CD4-positive, alpha-beta T cell (primary cell): Measurements from ENCODE around the gene TMEM183A. TPM values are rescaled to one million over a fixed set of nuclear protein-coding genes. Genes with fewer than 3 reads are reported as not detected.

Source experiments
- ATAC-seq: fragments of 200-7000 bp; cut with Tn5 transposase; one replicate; pipeline ENCODE4 v1.10.0; 2022; ENCODE audit warnings: mild to moderate bottlenecking; ENCODE audit not compliant: poor library complexity
- CTCF ChIA-PET: fragments of 350-600 bp; sonication (Branson Sonifier 250); formaldehyde crosslinking; loops from one replicate; lab custom pipeline; 2021; ENCODE audit warnings: antibody characterized with exemption, inconsistent platforms; lab: Charles Lee
- POLR2A ChIA-PET: fragments of 350-600 bp; sonication (Branson Sonifier 250); formaldehyde crosslinking; loops from one replicate; lab custom pipeline; 2021; ENCODE audit warnings: antibody characterized with exemption, inconsistent platforms; lab: Charles Lee
- DNase-seq, 14 experiments: peaks; one replicate each; pipeline ENCODE4 v3.0.0-alpha.2; 2013 to 2020; ENCODE audit warnings: mixed read lengths in 2 of 14
- H3K27ac ChIP-seq, 2 donors: one replicate each; pipeline versions ENCODE4 v1.5.1 to v1.7.0; 2013; ENCODE audit warnings: low read length in 2 of 2, low read depth in 1 of 2, mild to moderate bottlenecking in 1 of 2
- H3K27me3 ChIP-seq, 2 experiments: 1 replicate in 1 of 2; 2 replicates in 1 of 2; pipeline versions ENCODE4 v1.6.1 to v1.7.0; 2013; ENCODE audit warnings: low read length in 2 of 2, control low read depth in 1 of 2, mild to moderate bottlenecking in 1 of 2, moderate library complexity in 1 of 2; ENCODE audit not compliant: insufficient read depth in 2 of 2, control insufficient read depth in 1 of 2
- H3K36me3 ChIP-seq: one replicate; pipeline ENCODE4 v1.6.1; 2013; ENCODE audit warnings: low read length, control low read depth; ENCODE audit not compliant: insufficient read depth
- H3K4me1 ChIP-seq: one replicate; pipeline ENCODE4 v1.6.1; 2013; ENCODE audit warnings: low read length, control low read depth; ENCODE audit not compliant: insufficient read depth
- H3K4me3 ChIP-seq: one replicate; pipeline ENCODE4 v1.5.1; 2013; ENCODE audit warnings: mild to moderate bottlenecking, low read length, moderate library complexity
- H3K9me3 ChIP-seq, 2 experiments: 1 replicate in 1 of 2; 2 replicates in 1 of 2; pipeline versions ENCODE4 v1.6.1 to v1.7.0; 2013; ENCODE audit warnings: low read length in 2 of 2, mild to moderate bottlenecking in 2 of 2, control low read depth in 1 of 2, moderate library complexity in 1 of 2; ENCODE audit not compliant: control insufficient read depth in 1 of 2, insufficient read depth in 1 of 2
- H3K27ac Mint-ChIP-seq: one replicate; pipeline ENCODE4 v1.8.0; 2020; ENCODE audit warnings: mixed read lengths
- H3K27me3 Mint-ChIP-seq: one replicate; pipeline ENCODE4 v1.8.0; 2021; ENCODE audit warnings: mixed read lengths
- H3K36me3 Mint-ChIP-seq: one replicate; pipeline ENCODE4 v1.8.0; 2021; ENCODE audit warnings: low read depth, mixed read lengths
- H3K4me1 Mint-ChIP-seq: one replicate; pipeline ENCODE4 v1.8.0; 2021; ENCODE audit warnings: low read depth, mixed read lengths
- H3K4me3 Mint-ChIP-seq: one replicate; pipeline ENCODE4 v1.8.0; 2020; ENCODE audit warnings: mild to moderate bottlenecking, mixed read lengths
- H3K9me3 Mint-ChIP-seq: one replicate; pipeline ENCODE4 v1.8.0; 2020; ENCODE audit warnings: mixed read lengths
- CTCF ChIP-seq: fragments of 200-600 bp; IDR thresholded peaks from one replicate; pipeline ENCODE4 v1.8.0; 2022; ENCODE audit warnings: antibody characterized with exemption, mild to moderate bottlenecking
- intact Hi-C, 2 experiments: fragments of 100-400 bp; cut with DNase I in 1 of 2; cut with micrococcal nuclease in 1 of 2; formaldehyde crosslinking; loops; one replicate each; pipeline versions ENCODE4 v1.15.1 to v1.9.0; 2023 to 2025; cut with DNase I, micrococcal nuclease
- total RNA-seq, 174 experiments: library from RNA in 2 of 174; stranded (reverse) in 2 of 174; gene quantifications; one replicate each; pipeline ENCODE4 v1.2.3 and lab custom pipeline; 2021 to 2026

Gene TMEM183A
- total RNA-seq, 2 experiments from 2014 or later = 187 to 194 TPM

GRCh38 chr1:203045821-203046594 is 38.8 kb downstream of the TMEM183A start:
- DNase-seq (no peak), ATAC-seq (no peak)
- Mint-ChIP-seq H3K4me3 (no peak overlapping the region), H3K36me3 (no peaks in the 10 kb centered on the region), H3K9me3 (no peaks in the 10 kb centered on the region), H3K4me1 (no peaks in the 10 kb centered on the region), H3K27me3 (peaks cover 10% of the 10 kb centered on the region), H3K27ac (no peak overlapping the region)
- ChIA-PET POLR2A (no interaction called here), CTCF (no interaction called here)
- Histone ChIP-seq H3K4me3 (no peak overlapping the region), H3K27ac (no peak overlapping the region), H3K27me3 (no peaks in the 10 kb centered on the region), H3K9me3 (no peaks in the 10 kb centered on the region), H3K36me3 (no peaks in the 10 kb centered on the region), H3K4me1 (no peaks in the 10 kb centered on the region)
- TF ChIP-seq CTCF = no peak
- intact Hi-C loops = no loop called here

- ATAC-seq = no peak
- Mint-ChIP-seq H3K27me3 (peaks cover 10% of the 10 kb centered on the region), H3K9me3 (no peaks in the 10 kb centered on the region), H3K4me1 (no peaks in the 10 kb centered on the region), H3K36me3 (no peaks in the 10 kb centered on the region), H3K4me3 (no peak overlapping the region), H3K27ac (no peak overlapping the region)
- no peak overlapping the region for H3K27ac ChIP-seq
- H3K4me3 ChIP-seq = no peak overlapping the region
- CTCF ChIA-PET = no interaction called here
- intact Hi-C loops = no loop called here
- DNase-seq = no peak
- POLR2A ChIA-PET = interaction anchor here (0.6 kb wide), 1 partner anchor 26 kb away, joined by 3 read pairs; no protein-coding TSS in a partner anchor
- TF ChIP-seq CTCF = no peak
- H3K27me3 ChIP-seq = peaks cover 0 to 4% of the 10 kb centered on the region in 2 experiments
- H3K9me3 ChIP-seq = no peaks in the 10 kb centered on the region
- H3K36me3 ChIP-seq = no peaks in the 10 kb centered on the region
- H3K4me1 ChIP-seq = no peaks in the 10 kb centered on the region
Observed at GRCh38 chr1:203046984-203047630, 39.9 kb downstream of the TMEM183A start.

GRCh38 chr1:203048086-203048485 is 40.9 kb downstream of the TMEM183A start:
- POLR2A ChIA-PET = no interaction called here
- Histone ChIP-seq H3K4me3 (no peak overlapping the region), H3K27me3 (peaks cover 0 to 4% of the 10 kb centered on the region in 2 experiments), H3K9me3 (no peaks in the 10 kb centered on the region), H3K36me3 (no peaks in the 10 kb centered on the region), H3K27ac (no peak overlapping the region), H3K4me1 (no peaks in the 10 kb centered on the region)
- H3K9me3 Mint-ChIP-seq = no peaks in the 10 kb centered on the region
- no peak for TF ChIP-seq CTCF
- DNase-seq (no peak), ATAC-seq (no peak)
- no peak overlapping the region for H3K4me3 Mint-ChIP-seq
- no peaks in the 10 kb centered on the region for H3K4me1 Mint-ChIP-seq
- H3K27ac Mint-ChIP-seq = no peak overlapping the region
- H3K36me3 Mint-ChIP-seq = no peaks in the 10 kb centered on the region
- H3K27me3 Mint-ChIP-seq = peaks cover 10% of the 10 kb centered on the region
- CTCF ChIA-PET = no interaction called here
- intact Hi-C loops = no loop called here
